ENCODE measurements around the gene TMEM109.

DNA sequence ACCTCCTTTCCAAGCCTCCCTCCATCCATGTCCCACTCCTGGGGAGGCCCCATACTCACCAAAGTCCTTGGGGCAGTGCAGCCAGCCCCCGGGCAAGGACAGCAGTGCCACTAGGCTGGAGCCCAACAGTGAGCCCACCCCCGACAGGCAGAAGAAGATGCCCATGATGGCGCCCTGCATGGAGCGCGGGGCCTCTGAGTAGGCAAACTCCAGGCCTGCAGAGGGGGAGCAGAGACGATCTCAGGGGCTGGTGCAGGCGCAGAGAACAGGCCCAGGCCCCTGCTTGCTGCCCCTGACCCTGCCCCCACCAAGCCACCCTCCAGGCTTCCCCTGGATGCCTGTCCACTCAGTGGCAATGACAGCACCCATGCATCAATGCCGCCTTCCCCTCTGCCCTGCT is 23.9 kb downstream of the TMEM109 start:
- TF ChIP-seq FOXJ3 (CRISPR knock-in tag; IDR thresholded peaks at IDR 0.05; ENCODE audit: borderline replicate concordance) (no peak), NFYB (CRISPR knock-in tag; conservative IDR thresholded peaks at IDR 0.05; ENCODE audit: low read depth) (no peak), ZNF416 (CRISPR knock-in tag; IDR thresholded peaks at IDR 0.05) (no peak), ZNF121 (CRISPR knock-in tag; IDR thresholded peaks at IDR 0.05) (no peak)
- TF ChIP-seq, protein P1, sequence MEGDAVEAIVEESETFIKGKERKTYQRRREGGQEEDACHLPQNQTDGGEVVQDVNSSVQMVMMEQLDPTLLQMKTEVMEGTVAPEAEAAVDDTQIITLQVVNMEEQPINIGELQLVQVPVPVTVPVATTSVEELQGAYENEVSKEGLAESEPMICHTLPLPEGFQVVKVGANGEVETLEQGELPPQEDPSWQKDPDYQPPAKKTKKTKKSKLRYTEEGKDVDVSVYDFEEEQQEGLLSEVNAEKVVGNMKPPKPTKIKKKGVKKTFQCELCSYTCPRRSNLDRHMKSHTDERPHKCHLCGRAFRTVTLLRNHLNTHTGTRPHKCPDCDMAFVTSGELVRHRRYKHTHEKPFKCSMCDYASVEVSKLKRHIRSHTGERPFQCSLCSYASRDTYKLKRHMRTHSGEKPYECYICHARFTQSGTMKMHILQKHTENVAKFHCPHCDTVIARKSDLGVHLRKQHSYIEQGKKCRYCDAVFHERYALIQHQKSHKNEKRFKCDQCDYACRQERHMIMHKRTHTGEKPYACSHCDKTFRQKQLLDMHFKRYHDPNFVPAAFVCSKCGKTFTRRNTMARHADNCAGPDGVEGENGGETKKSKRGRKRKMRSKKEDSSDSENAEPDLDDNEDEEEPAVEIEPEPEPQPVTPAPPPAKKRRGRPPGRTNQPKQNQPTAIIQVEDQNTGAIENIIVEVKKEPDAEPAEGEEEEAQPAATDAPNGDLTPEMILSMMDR (IDR thresholded peaks at IDR 0.05): no peak
- TF ChIP-seq, protein P2, sequence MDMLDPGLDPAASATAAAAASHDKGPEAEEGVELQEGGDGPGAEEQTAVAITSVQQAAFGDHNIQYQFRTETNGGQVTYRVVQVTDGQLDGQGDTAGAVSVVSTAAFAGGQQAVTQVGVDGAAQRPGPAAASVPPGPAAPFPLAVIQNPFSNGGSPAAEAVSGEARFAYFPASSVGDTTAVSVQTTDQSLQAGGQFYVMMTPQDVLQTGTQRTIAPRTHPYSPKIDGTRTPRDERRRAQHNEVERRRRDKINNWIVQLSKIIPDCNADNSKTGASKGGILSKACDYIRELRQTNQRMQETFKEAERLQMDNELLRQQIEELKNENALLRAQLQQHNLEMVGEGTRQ (CRISPR knock-in tag; IDR thresholded peaks at IDR 0.05): no peak
- TF ChIP-seq, protein P3, sequence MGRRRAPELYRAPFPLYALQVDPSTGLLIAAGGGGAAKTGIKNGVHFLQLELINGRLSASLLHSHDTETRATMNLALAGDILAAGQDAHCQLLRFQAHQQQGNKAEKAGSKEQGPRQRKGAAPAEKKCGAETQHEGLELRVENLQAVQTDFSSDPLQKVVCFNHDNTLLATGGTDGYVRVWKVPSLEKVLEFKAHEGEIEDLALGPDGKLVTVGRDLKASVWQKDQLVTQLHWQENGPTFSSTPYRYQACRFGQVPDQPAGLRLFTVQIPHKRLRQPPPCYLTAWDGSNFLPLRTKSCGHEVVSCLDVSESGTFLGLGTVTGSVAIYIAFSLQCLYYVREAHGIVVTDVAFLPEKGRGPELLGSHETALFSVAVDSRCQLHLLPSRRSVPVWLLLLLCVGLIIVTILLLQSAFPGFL (CRISPR knock-in tag; IDR thresholded peaks at IDR 0.05; ENCODE audit: borderline replicate concordance): no peak
